Progenitor cell of endocrine pancreas (in vitro differentiated cells): ENCODE results near the gene MSX2. TPM values are rescaled to one million over a fixed set of nuclear protein-coding genes. Genes with fewer than 3 reads are reported as not detected.

Source experiments
- DNase-seq: peaks from one replicate; pipeline ENCODE4 v3.0.0; 2021; ENCODE audit warnings: low spot score; ENCODE audit not compliant: unreplicated experiment
- H3K27ac Mint-ChIP-seq: 2 replicates; pipeline ENCODE4 v1.8.0; 2021; ENCODE audit warnings: mild to moderate bottlenecking, moderate library complexity, mixed read lengths
- H3K27me3 Mint-ChIP-seq: 2 replicates; pipeline ENCODE4 v1.8.0; 2021; ENCODE audit warnings: mixed read lengths
- H3K36me3 Mint-ChIP-seq: 2 replicates; pipeline ENCODE4 v1.8.0; 2022; ENCODE audit warnings: mixed read lengths; ENCODE audit not compliant: insufficient read depth
- H3K4me1 Mint-ChIP-seq: 2 replicates; pipeline ENCODE4 v1.8.0; 2021; ENCODE audit warnings: low read depth, mixed read lengths
- H3K4me3 Mint-ChIP-seq: 2 replicates; pipeline ENCODE4 v1.8.0; 2021; ENCODE audit warnings: low read depth, mild to moderate bottlenecking, moderate library complexity, mixed read lengths
- H3K9me3 Mint-ChIP-seq: 2 replicates; pipeline ENCODE4 v1.8.0; 2021; ENCODE audit warnings: low read depth, mixed read lengths
- total RNA-seq: library from RNA; stranded (reverse); gene quantifications from 2 replicates; pipeline ENCODE4 v1.2.1, GENCODE V29; 2021
- TF ChIP-seq, protein P1 (sequence below): fragments of 200-600 bp; sonication (generic); IDR thresholded peaks from one replicate; pipeline ENCODE4 v1.5.0; 2021; ENCODE audit warnings: antibody characterized with exemption, mild to moderate bottlenecking; ENCODE audit not compliant: unreplicated experiment

Gene MSX2
- total RNA-seq, 1 donor from 2014 or later, result 5.8 TPM

DNA sequence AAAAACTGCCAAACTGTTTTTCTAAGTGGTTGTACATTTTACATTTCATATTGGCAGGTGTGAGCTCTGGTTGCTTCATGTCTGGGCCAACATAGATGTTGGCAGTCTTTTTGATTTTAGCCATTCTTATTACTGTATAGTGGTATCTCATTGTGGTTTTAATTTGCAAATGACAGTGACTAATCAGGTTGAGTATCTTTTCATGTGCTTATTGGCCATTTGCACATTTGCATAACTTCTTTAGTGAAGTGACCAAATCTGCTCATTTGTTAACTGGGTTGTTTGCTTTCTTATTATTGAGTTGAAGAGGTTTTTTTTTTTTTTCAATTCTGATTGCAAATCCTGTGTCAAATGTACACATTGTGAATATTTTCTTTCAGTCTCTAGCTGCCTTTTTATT lies 36.9 kb upstream of the MSX2 start:
- Mint-ChIP-seq H3K9me3 (no peaks in the 10 kb centered on the region), H3K27ac (no peak overlapping the region), H3K27me3 (peaks cover 42% of the 10 kb centered on the region), H3K4me1 (peaks cover 24% of the 10 kb centered on the region), H3K4me3 (no peak overlapping the region), H3K36me3 (no peaks in the 10 kb centered on the region)
- no peak for DNase-seq
- TF ChIP-seq, protein P1, sequence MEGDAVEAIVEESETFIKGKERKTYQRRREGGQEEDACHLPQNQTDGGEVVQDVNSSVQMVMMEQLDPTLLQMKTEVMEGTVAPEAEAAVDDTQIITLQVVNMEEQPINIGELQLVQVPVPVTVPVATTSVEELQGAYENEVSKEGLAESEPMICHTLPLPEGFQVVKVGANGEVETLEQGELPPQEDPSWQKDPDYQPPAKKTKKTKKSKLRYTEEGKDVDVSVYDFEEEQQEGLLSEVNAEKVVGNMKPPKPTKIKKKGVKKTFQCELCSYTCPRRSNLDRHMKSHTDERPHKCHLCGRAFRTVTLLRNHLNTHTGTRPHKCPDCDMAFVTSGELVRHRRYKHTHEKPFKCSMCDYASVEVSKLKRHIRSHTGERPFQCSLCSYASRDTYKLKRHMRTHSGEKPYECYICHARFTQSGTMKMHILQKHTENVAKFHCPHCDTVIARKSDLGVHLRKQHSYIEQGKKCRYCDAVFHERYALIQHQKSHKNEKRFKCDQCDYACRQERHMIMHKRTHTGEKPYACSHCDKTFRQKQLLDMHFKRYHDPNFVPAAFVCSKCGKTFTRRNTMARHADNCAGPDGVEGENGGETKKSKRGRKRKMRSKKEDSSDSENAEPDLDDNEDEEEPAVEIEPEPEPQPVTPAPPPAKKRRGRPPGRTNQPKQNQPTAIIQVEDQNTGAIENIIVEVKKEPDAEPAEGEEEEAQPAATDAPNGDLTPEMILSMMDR, result no peak

DNA sequence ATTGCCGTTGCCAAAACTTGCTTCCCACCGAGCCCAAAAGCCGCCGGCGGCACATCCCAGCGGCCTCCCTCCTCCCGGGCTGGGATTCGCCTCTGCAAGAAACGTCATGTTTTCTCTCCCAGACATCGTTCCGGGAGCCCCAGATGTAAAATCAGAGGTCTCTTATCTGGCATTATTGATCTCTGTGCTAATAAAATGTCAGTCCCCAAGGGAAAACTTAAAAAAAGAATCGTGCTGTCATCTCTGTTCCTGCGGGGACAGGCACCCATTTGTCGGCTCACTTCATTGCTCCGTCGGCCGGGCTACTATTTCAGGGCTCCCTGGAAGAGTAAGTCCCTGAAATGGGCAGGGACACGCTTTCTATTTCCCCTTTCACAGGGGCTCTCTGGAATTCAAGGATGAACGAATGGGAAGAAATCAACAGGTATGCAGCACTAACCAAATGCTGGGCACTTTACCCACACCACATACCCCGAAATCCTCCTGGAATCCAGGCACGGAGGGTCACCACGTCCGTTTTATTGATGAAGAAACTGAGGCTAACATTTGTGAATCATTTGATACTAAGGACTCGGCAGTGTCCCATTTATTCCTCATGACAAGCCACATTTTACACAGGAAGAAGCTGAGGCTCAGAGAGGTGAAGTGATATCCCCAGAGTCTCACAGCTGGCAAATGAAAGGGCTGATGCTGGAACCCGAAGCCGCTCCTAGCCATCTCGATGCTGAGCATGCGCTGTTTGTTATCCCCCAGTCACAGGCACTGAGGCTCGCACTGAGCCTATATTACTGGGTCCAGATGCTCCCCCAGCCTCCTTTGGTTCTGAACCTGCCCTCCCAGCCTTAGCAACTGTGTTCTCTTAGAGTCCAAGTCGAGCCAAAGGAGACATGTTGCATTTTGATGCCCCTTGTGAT lies 35.7 kb upstream of the MSX2 start:
- Mint-ChIP-seq H3K4me3 (peak overlapping the region; percentile 41), H3K4me1 (peaks cover 30% of the 10 kb centered on the region), H3K36me3 (no peaks in the 10 kb centered on the region), H3K9me3 (no peaks in the 10 kb centered on the region), H3K27me3 (peaks cover 48% of the 10 kb centered on the region), H3K27ac (no peak overlapping the region)
- TF ChIP-seq, protein P1, result no peak
- DNase-seq, result no peak

DNA sequence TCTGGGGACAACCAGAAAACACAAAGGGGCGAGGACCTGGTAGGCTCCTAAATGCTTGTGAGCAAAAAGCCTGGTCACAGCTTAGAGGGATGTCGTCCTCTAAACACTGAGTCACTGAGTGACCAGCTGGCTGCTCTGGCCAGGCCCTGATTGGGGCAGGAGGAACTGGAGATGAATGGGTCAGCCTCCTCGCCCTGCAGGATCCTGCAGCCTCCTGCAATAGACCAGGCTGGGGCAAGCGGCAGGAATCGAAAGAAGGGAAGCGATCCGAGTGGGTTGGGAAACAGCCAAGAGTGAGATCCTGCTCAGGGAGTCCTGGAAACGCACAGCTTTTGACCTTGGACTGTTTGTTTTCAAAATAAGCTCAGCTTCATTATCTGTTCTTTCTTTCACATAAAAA lies 34.1 kb upstream of the MSX2 start:
- Mint-ChIP-seq H3K9me3 (no peaks in the 10 kb centered on the region), H3K27ac (no peak overlapping the region), H3K4me3 (no peak overlapping the region), H3K27me3 (peaks cover 59% of the 10 kb centered on the region), H3K36me3 (no peaks in the 10 kb centered on the region), H3K4me1 (peaks cover 36% of the 10 kb centered on the region)
- TF ChIP-seq, protein P1, result no peak
- DNase-seq, result no peak

DNA sequence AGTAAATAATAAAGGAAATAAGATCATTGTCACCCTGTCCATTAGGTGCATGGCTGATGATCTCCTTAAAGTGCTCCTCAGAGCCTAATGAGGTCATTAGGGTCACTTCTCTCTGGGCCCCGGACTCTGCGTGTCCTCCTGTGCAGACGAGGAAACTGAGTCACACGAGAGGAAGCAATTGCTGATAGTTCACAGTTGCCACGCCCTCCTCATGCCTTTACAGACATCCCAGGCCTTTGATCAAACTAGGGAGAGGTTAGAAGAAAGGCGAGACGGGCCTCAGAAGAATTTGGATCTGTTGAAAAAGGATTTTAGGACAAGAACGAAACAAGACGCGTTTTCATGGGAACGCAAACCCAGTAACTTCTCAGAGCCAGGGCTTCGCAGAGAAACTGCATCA lies 32.0 kb upstream of the MSX2 start:
- DNase-seq, result no peak
- Mint-ChIP-seq H3K27me3 (peaks cover 56% of the 10 kb centered on the region), H3K4me1 (peaks cover 36% of the 10 kb centered on the region), H3K9me3 (no peaks in the 10 kb centered on the region), H3K36me3 (no peaks in the 10 kb centered on the region), H3K27ac (no peak overlapping the region), H3K4me3 (peak overlapping the region; percentile 57)
- TF ChIP-seq, protein P1, result no peak

DNA sequence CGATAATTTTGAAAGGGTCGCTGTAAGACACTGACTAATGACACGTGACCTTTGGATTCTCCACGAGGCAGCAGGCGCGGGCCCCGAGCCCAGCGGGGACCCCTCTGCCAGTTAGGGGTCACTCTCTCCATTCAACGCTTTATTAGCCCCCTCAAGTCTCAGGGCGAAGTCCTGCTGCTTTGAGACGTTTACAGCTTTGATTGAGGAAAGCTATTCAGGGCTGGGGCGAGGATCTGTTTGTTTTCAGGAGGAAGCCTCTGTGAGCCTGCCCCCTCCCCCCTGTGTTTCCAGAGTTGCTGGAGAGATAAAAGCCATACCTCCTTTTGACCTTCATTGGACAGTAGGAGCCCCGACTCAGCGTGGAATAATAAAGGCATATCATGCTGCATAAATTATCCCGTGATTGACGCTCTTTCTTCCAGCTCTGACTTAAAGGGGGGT lies 31.4 kb upstream of the MSX2 start:
- Mint-ChIP-seq H3K36me3 (no peaks in the 10 kb centered on the region), H3K9me3 (no peaks in the 10 kb centered on the region), H3K4me1 (peaks cover 36% of the 10 kb centered on the region), H3K27me3 (peaks cover 49% of the 10 kb centered on the region), H3K27ac (no peak overlapping the region), H3K4me3 (peak overlapping the region; percentile 57)
- no peak for DNase-seq
- TF ChIP-seq, protein P1, result no peak
